NCI-H82 treated with DMSO at 0.1 percent for 48 hours (cell line): Measurements from ENCODE around the gene YPEL3.
A peak's percentile ranks its signal among the peaks of the same experiment; 100 is the strongest.
"Not testable (repeated sequence)": the region's sequence is repeated elsewhere in the genome, so short reads cannot be mapped to it uniquely, and the experiment has no call there.

Experiments
- DNase-seq: peaks from one replicate; lab custom pipeline; 2025; ENCODE audit not compliant: unreplicated experiment; lab: John Stamatoyannopoulos, UW

The YPEL3 gene

GRCh38 chr16:30096105-30096861, at the start of gene YPEL3:
YPEL3 (minus strand) TSS chr16:30096213; CDS start chr16:30095482, 731 bp downstream.
- DNase-seq = peak; percentile 47

GRCh38 chr16:30145657-30146056, 49.6 kb upstream of the YPEL3 start:
- no peak for DNase-seq

- DNase-seq = no peak
Observed at GRCh38 chr16:30144917-30145316, 48.9 kb upstream of the YPEL3 start.

- DNase-seq = no peak
Observed at GRCh38 chr16:30144017-30144416, 48.0 kb upstream of the YPEL3 start.

GRCh38 chr16:30143347-30143702, 47.3 kb upstream of the YPEL3 start:
- no peak for DNase-seq

- no peak for DNase-seq
Observed at GRCh38 chr16:30142672-30143346, 46.8 kb upstream of the YPEL3 start.

- no peak for DNase-seq
Observed at GRCh38 chr16:30141750-30142149, 45.7 kb upstream of the YPEL3 start.

- DNase-seq = no peak
Observed at GRCh38 chr16:30139583-30140481, 43.8 kb upstream of the YPEL3 start.

GRCh38 chr16:30137897-30138296, 41.9 kb upstream of the YPEL3 start:
- DNase-seq = no peak

GRCh38 chr16:30136971-30137605, 41.1 kb upstream of the YPEL3 start:
- no peak for DNase-seq

- DNase-seq = no peak
Observed at GRCh38 chr16:30132591-30132990, 36.6 kb upstream of the YPEL3 start.

- DNase-seq = no peak
Observed at GRCh38 chr16:30131869-30132475, 36.0 kb upstream of the YPEL3 start.

GRCh38 chr16:30127993-30128392, 32.0 kb upstream of the YPEL3 start:
- no peak for DNase-seq

- DNase-seq = not testable (repeated sequence)
Observed at GRCh38 chr16:30125690-30126089, 29.7 kb upstream of the YPEL3 start.

- no peak for DNase-seq
Observed at GRCh38 chr16:30124985-30125379, 29.0 kb upstream of the YPEL3 start.

GRCh38 chr16:30122604-30123160, 26.7 kb upstream of the YPEL3 start:
- no peak for DNase-seq

GRCh38 chr16:30121741-30122571, 25.9 kb upstream of the YPEL3 start:
- DNase-seq = no peak

- DNase-seq = no peak
Observed at GRCh38 chr16:30120340-30121105, 24.5 kb upstream of the YPEL3 start.

- no peak for DNase-seq
Observed at GRCh38 chr16:30119428-30119827, 23.4 kb upstream of the YPEL3 start.
